SW480 (cell line): ENCODE results near the gene POLN.

Experiments used
- DNase-seq: peaks from one replicate; pipeline ENCODE4 v3.0.0-alpha.2; 2016; ENCODE audit warnings: low spot score

Gene POLN

DNA sequence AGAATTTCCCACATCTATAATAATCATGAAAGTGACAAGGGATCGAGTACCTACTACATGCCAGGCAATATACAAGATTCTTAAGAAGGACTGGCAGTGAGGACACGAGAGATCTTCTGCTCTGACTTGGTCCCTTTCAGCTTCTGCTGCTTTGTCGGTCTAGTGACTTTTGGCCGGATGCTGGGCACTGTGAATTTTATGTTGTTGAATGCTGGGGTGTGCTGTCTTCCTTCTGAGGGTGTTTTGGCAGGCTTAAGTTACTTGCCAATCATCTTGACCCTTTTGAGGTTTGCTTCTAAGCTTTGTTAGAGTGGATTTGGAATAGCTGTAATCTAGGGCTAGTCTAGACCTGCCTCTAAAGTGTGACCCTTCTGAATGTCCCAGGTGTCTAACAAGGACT is 159.3 kb downstream of the POLN start:
- DNase-seq, result no peak

DNA sequence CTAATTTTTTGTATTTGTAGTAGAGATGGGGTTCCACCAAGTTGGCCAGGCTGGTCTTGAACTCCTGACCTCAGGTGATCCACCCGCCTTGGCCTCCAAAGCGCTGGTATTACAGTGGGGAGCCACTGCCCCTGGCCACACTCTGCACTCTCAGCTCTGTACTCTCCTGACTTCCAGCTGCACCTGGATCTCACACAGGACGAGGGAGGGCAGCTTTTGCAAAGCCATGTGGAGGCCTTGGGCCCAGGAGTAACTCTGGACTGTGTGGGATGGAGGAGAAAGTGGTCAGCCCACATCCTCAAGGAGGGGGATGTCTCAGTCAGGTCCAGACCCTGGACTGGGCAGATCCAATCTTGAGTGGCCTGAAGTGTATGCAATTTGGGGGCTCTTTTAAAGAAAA is 159.8 kb downstream of the POLN start:
- DNase-seq, result no peak

DNA sequence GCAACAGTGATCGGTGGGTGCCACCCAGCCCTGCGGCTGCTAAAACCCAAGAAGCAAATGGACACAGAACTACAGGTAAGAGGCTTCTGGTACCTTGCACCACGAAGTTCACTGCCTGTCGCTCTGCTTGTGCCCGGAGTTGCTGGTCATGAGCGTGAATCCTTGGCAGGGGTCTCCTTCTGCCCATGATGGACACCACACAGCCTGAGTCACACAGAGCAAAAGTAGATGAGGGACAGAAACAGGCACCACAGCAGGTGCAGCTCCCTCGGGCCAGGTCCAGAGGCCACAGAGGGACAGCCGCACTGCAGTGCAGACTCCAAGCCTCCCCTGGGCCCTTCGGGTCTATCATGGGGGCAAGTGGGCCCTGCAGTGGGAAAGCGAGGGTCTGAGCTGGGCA is 160.4 kb downstream of the POLN start:
- no peak for DNase-seq

DNA sequence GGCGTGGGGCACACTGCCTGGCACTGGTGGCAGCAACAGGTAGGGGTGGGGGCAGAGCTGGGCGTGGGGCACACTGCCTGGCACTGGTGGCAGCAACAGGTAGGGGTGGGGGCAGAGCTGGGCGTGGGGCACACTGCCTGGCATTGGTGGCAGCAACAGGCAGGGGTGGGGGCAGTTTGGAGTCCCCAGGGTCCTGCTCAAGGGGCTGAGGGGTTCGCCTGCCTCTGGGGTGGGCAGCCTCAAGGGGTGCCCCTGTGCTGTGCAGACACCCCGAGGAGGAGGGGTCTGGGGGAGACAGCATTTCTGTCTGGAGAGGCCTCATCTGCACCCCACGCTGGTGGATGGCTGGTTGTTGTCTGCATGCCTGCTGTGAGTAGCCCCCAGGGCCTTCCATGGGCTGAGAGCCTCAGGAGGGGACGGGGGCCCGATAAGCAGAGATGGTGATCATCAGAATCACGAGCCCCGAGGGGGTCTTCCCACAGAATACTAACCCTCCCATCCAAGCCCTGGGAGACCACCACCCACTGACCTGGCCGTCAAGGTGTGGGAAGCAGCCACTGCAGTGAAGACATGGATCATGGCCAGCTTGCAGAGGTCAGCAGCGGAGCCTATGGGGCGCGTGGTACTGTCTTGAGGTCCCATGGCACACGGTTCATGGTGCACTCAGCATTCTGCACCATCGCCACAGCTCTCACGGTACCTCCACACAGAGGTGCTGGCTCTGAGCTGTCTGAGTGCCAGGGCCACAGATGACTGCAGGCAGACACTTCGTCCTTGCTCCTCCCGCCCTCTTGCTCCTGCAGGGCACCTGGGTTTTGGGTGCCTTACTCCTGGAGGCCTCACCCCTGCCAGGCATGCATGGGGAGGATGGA is 161.3 kb downstream of the POLN start:
- no peak for DNase-seq

DNA sequence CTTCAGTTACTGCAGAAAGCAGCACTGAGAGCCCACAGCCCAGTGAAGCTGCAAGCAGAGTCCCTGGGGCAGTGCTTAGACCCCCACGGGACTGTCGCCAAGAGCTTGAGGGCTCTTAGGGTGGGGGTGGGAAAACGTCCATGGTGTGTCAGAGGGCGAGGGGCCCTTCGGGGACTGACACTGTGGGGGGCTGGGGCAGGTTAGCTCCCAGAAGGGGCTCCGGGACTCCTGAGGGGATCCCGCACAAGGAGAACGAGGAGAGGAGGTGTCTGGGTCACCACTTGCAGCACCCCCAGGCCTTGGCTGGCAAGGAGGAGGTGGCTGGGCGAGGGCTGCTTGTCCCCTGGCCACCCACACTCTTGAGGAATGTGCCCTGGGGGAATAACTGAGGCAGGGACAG is 162.0 kb downstream of the POLN start:
- no peak for DNase-seq

DNA sequence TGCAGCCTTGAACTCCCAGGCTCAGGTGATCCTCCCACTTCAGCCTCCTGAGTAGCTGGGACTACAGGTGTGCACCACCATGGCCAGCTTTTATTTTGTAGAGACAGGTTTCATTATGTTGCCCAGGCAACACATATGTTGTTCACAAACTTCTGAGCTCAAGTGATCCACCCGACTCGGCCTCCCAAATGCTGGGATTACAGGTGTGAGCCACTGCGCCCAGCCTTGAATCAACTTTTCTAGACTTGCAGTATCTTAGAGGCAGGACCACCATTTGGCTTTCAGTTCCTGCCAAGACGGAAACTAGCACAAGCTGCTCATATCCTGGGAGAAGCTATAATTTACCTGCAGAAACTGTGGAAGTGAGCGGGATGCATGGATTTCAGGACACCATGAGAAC is 162.9 kb downstream of the POLN start:
- DNase-seq, result no peak

DNA sequence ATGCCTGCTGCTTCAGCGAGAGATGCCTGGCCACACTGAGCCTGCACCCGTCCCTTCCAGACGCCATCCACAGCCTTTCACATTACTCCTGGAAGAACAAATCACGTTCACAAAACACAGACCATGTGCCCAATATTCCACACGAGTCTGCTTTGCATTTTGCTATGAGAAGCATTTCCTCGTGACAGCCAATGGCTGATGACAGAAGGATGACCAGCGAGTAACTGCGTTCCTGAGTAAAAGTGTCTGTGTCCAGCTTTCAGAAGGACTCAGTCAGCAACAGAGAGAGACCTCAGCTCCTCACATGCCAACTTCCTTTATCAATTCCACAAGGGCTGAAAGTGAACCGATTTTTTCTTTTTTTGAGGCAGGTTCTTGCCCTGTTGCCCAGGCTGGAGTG is 163.3 kb downstream of the POLN start:
- no peak for DNase-seq

DNA sequence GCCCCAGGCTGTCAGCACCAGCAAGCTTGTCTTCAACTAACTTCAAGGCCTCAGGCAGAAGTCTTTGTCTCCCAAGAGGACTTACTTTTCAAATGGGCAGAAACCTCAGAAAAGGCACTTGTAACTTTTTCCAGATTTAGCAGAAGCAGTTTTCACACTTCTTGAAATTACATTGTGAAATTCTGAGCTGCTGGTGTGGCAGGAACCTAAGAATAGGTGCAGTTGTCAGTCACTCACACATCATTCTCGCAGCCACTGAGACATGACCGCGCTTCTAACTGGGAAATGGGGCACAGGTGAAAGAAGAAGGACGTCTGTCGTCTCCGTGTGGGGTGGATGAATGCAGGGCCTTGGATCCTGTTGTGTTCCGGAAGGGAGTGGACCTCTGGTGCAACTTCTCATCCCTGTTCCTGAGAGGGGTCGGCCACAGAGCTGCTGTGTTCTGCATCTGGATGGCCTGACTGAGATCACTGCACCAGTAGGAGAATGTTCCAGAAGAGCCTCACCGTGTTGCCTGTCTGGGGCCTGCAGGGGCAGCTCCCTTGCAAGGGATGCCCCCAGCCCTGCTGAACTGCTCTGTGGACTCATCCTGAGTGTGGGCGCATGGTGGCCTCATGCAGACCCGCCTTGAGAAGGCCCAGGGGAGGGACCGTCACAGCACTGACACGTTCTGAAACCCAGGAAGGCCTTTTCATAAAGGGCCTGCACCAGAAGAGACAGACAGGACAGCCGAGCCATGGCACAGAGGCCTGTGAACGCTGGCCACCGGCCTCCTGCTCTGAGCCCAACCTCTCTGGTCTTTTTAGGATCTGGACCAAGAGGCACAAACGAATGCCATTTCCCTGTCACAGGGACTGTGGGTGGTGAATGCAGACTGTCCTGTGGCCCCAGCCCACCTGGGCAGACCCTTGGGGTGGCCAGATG is 164.1 kb downstream of the POLN start:
- no peak for DNase-seq

DNA sequence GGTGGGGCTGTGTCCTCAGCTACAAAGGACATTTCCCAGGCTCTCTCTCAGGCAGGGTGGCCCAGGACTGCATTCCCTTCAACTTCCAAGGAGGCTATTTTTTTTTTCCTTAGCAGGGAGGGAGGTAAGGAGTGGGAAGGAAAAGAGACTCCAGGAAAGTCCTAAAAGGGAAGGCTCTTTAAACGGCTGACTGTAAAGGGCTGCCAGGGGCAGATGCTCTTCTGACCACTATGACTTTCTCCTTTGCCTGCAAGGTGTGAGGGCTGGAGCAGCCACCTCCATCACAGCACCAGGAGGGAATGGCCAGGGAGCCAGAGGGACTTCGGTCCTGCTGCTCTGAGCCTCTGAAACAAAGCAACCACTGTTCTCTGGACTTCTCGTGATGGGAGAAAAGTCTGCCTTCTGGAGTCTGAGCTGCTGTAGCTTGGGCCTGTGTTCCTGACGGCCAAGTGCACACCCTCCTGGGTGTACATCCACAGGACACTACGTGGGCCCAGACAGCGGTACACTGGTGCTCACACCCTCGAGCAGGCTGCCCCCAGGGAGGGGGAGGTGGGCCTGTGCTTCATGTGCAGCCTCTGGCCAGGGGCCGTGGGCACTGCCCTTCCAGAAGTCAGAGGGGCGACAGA is 164.9 kb downstream of the POLN start:
- DNase-seq, result no peak

DNA sequence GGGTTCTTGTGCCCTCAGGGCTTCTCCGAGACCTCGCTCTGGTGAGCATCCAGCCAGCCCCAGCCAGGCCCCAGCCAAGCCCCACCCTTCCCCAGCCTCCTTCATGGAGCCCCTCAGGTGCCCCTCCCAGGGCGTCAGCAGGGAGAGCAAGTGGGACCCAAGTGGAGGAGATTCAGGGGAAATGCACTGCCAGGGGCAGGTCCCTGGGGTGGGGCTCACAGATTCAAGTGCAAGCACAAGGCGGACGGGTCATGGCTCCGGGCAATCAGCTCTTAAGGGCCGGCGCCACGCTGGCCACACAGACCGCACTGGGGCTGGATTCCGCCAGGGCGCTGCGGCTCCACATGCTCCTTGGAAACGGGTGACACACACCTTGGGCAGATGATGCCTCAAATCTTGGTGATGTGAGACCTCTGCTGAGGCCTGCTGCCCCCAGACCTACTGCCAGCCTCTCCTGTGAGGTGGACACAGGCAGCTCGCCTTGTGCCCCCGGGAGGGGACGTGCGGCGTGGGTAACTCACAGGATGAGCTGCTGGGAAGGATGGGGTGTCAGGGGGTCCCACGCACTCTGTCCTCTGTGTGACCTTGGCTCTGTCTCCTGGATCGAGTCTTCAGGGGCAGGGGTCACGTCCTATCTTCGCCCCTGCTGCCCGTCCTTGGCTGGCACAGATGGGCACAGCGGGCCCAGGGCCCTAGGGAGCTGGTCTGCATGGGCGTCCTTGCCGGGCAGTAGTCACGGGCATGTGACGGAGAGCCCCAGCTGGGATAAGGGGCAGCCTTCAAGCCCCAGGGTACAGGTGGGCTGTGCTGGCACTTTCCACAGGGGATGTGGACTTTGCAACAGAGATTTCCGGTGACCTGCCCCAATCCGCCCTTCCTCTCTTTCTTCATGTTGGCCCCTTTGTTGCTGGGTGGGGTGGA is 165.7 kb downstream of the POLN start:
- no peak for DNase-seq

DNA sequence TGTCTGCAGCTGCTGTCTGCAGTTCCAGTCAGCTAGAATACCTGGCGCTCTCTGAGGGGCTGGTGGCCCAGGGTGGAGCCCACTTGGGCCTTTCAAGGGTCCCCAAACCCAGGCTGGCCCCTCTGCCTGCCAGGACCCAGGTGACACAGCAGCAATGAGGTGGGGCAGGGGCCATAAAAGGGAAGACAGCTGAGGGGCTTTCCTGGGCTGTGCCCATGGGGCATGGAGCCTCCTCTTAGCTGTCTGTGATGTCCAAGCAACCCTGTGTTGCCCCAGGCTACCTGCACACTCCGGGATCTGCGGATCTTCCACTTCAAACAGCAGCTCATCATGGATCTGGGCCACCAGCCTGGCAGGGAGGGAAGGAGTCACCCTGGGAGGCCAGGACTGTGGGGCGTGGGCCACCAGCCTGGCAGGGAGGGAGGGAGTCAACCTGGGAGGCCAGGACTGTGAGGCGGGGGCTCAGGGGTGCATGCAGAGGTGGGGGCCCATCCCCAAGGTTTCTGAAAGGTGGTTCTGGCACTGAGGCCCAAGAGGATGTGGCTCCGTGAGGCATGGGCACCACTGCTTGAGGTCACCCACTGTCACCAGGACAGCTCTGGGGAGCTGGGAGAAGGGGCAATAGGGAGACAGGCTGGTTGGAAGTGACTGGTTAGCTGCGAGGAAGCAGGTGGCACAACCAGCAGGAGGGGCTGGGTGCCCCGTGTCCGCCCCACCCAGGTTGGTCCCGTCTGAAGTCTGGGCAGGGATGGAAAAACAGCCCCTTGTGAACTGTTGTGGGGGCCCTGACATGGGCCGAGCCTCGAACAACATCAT is 166.5 kb downstream of the POLN start:
- DNase-seq, result no peak

DNA sequence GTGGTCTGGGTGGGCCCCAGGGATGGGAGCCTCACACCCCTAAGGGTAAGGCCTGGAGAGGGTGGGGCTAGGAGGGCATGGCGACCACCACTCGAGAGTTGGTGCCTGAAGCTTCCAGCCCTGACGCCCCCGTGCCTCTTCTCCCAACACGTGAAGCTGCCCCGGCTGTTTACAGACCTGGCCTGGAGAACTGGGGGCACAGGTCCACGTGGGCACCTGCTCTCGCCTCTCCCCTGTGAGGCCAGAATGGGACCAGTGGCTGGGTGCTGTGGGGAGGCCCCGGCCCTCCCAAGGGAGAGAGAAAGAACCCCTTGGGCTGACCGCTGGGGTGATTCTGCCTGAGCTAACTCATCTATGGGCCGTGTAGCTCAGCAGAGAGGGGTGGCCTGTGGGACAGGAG is 167.3 kb downstream of the POLN start:
- DNase-seq, result no peak

DNA sequence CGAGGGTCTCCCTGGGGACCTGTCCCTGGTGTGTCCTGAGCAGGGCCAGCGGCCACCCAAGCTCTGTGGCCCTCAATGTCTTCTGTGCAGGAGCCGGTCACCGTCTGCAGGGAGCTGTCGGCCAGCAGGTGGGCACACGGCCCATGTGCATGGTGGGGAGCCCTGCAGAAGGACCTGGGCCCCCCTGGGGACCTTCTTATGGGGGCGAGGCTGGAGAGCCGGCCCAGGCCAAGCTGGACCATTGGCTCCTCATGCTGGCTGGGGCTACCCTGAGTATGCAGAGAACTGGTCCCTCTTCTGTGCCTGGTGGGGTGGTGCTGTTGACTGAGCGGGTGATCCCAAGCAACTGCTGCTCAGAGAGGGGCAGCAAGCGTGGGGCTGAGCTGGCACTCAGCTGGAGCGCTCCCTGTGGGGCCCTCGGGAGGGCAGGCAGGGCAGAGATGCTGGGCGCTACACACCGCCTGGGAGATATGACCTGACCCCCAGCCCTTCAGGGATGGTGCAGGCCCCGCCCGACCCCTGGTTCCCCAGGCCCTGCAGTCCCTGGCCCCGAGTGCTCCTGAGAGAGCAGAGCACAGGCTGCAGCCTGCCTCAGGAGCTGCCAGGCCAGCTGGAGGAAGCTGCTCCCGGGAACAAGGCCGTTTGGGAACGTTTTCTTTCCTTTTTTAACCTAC is 168.0 kb downstream of the POLN start:
- no peak for DNase-seq

DNA sequence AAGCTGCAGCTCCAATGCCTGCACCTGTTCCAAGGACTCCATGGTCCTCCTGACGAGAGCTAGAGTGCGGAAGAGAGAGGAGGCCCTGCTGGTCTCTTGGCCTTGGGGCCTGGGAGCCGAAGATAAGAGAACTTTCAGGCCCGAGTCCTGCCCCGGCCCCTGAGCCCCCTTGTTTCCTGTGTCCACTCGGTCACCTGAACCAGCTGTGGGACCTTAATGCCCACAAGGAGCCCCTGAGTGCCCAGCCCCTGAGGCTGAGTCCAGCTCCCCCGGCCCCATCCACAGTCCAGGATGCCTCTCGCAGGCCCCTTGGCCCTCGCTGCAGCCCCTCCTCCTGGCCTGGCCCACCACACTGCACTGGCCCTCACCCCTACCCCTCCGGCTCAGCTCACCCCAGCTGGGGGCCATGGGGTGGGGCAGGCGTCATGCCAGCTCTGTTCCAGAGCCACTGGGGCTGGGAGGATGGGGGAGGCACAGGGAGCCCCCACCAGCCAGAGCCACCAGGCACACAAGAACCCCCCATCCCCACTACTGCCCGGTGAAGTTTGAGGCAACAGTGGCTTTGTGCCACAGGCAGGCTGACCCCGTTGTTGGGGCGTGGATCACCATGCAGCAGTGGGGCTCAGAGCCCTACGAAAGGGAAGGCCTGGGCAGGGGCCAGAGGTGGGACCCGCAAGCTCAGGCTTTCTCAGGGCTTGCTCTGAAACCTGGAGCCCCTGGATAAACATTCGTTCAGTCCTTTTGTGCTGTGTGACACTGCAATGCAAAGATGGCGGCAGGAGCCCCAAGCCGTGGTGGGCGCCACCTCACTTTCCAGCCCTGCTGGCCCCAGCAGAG is 168.7 kb downstream of the POLN start:
- no peak for DNase-seq

DNA sequence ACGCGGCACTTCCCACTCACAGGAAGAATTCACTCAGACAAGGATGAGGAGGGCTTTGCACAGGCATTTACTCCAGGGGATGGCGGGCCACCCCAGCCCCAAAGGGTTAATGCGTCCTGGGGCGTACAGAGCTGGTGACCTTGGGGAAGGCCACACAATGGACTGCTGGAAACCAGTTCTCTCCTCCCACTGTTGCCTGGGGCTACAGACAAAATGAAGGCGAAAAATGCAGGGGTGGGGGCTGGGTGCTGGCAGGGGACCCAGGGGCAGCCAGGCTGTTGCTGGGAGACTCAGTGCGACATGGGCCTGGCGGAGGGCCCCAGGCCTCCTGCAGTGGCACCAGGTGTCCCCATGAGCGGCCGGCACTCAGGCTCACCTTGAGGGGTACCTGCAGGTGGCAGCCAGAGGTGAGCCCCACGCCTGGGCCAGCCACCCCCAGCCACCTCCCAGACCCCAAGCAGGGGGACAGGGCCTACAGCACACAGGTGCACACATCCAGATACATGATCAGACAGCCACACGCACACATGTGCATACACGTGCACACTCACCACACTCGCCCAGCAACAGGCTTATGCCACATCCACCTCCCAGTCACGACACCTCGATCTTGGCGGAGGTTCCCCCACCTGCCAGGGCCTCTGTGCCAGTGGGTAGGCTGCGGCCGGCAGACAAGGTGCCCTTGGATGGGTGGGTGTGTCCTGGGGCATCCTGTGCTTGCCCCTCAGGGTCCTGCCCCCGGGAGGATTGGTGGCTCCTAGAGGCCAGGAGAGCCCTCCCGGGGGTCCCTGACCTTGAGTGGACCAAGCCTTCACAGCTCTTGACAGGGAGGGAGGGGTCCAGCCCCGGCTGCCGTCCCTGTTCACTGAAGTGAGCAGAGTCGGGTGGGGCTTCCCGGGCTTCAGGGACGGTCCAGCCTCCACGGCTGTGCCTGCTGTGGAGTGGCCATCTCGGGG is 169.7 kb downstream of the POLN start:
- no peak for DNase-seq

DNA sequence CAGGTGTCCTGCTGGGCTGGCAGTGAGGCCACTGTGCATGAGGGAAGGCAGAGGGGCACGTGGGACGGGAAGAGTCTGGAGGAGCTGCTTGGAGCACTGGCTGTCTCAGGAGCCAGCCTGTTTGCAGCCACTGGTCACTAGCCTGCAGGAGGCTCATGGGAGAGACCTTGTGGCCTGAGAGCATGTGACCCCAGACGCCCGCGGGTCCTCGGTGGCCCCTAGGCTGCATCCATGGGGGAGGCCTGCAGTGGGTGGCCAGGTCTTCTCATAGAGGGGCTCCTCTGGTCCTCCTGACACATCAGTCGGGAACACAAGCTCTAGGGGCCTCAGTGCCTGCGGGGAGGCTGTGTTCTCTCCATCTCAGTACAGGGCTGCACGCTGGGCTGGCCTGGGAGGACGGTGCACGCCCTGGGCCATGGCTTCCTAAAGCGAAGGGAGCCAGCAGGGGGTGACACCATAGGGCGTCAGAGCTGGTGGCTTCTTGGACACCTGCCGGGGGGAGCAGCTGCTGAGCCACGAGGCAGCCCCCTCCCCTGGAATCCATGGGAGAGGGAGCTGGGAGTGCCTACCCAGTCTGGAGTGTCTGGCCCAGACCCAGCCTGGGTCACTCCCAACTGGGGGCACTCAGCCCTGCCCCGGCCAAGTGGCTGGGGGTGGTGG is 170.5 kb downstream of the POLN start:
- DNase-seq, result no peak

DNA sequence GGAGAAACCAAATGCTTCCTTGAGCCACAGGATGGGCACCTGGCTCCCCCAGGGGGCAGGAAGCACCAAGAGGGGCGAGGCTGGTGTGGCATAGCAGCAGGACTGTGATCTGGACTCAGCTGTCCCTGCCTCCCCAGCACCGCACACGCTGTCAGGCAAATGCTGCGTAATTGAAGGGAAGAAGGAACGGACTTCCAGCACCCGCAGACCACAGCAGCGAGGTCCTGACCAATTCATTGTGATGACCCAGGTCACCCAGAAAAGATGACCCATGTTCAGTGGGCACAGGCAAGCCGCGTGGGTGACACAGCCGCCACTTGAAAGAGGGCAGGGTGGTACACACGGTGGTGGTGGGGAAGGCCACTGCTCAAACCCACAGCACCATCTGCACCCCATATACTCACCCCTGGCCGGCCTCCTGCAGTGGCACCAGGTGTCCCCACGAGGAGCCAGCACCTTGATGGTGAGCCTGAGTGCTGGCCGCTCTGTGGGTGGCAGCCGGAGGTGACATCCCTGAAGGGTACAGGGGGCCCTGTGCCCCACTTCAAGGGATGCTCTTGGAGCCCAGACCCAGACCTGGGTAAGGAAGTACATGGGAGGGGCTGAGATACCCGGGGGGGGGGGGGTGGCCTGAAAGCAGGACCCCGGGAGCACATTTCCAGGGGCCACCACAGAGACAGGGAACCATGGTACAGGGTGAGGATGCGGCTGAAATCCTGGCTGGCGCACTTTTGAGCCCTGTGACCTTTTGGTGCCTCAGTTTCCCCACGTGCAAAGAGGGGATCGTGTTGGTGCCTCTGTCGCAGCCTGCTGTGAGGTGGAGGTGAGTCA is 171.3 kb downstream of the POLN start:
- no peak for DNase-seq
